Spleen (tissue), 7 donors: ENCODE measurements around the gene GDF15.

Source experiments
- POLR2A ChIP-seq, 3 donors: fragments of 450-650 bp; IDR thresholded peaks; one replicate each; pipeline ENCODE4 v1.5.1; 2017; ENCODE audit warnings: antibody characterized with exemption in 3 of 3, mild to moderate bottlenecking in 1 of 3
- TF ChIP-seq, protein P1 (sequence below), 11 experiments: fragments of 200-600 bp in 7 of 11; fragments of 450-650 bp in 4 of 11; sonication (generic) in 4 of 11; IDR thresholded peaks in 8 of 11; conservative IDR thresholded peaks in 3 of 11; 1 replicate in 7 of 11; 2 replicates in 4 of 11; pipeline versions ENCODE4 v1.4.0 to v1.8.0; 2016 to 2021; ENCODE audit warnings: antibody characterized with exemption in 11 of 11, inconsistent platforms in 4 of 11, mild to moderate bottlenecking in 1 of 11
- donor health status: DM: no; HTN: no; CAD: no; lungs with moderate emphysema.
- donor health status: DM: no; HTN: no; CAD: no.
- donor health status: DM: no; HTN: no; CAD: no.

DNA sequence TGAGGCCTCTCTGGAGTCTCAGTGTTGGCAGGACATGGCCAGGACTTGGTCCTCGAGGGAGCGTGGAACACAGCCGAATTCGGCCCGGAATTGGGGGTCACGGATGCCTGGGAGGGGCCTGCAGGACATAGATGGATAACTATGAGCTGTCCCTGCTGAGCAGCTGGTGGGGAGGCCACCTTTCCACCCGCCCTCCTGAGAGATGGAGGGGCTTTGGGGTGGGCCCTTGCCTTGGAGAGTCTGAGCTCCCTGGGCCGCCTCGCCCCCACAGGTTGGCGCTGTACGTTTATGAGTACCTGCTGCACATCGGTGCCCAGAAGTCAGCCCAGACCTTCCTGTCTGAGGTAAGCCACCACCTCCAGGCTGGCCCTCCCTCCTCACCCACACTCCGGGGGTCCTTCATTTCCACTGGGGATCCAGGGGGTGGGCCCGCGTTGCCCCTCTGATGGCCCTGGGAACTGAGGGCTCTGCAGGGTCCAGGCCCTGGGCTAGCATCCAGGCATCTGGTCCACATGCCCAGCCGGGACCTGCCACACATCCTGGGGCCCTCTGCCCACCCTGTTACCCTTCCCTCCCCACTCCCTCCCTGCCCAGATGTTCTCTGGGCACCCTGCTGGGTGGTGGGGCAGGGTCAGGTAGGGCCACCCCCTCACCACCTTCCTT, 41.3 kb downstream of the GDF15 start:
- TF ChIP-seq, protein P1, sequence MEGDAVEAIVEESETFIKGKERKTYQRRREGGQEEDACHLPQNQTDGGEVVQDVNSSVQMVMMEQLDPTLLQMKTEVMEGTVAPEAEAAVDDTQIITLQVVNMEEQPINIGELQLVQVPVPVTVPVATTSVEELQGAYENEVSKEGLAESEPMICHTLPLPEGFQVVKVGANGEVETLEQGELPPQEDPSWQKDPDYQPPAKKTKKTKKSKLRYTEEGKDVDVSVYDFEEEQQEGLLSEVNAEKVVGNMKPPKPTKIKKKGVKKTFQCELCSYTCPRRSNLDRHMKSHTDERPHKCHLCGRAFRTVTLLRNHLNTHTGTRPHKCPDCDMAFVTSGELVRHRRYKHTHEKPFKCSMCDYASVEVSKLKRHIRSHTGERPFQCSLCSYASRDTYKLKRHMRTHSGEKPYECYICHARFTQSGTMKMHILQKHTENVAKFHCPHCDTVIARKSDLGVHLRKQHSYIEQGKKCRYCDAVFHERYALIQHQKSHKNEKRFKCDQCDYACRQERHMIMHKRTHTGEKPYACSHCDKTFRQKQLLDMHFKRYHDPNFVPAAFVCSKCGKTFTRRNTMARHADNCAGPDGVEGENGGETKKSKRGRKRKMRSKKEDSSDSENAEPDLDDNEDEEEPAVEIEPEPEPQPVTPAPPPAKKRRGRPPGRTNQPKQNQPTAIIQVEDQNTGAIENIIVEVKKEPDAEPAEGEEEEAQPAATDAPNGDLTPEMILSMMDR (IDR thresholded peaks at IDR 0.05 in 8 of 11, conservative IDR thresholded peaks at IDR 0.05 in 3 of 11), result no peak
- no peak for TF ChIP-seq POLR2A (IDR thresholded peaks at IDR 0.05)
